Cardiac muscle cell (in vitro differentiated cells and primary cell): ENCODE measurements around the gene DST. TPM values are rescaled to one million over a fixed set of nuclear protein-coding genes. Genes with fewer than 3 reads are reported as not detected.

Experiments used
- DNase-seq, 2 donors: peaks; one replicate each; pipeline versions ENCODE4 v3.0.0 to v3.0.0-alpha.2; 2010 to 2017; ENCODE audit warnings: low read depth in 1 of 2, low spot score in 1 of 2
- H3K27ac ChIP-seq: fragments of 200-600 bp; sonication (generic); 2 replicates; pipeline ENCODE4 v1.5.1; 2016
- H3K27me3 ChIP-seq: fragments of 200-600 bp; sonication (generic); 2 replicates; pipeline ENCODE4 v1.6.0; 2016; ENCODE audit warnings: control low read depth
- H3K36me3 ChIP-seq: fragments of 200-600 bp; sonication (generic); 2 replicates; pipeline ENCODE4 v1.5.1; 2016; ENCODE audit warnings: control low read depth
- H3K4me1 ChIP-seq: fragments of 200-600 bp; sonication (generic); 2 replicates; pipeline ENCODE4 v1.8.1; 2017; ENCODE audit warnings: low read depth, mild to moderate bottlenecking, mixed run types
- H3K4me3 ChIP-seq: fragments of 200-600 bp; sonication (generic); 2 replicates; pipeline ENCODE4 v1.5.1; 2016; ENCODE audit warnings: mild to moderate bottlenecking
- H3K9me3 ChIP-seq: fragments of 200-600 bp; sonication (generic); 2 replicates; pipeline ENCODE4 v1.5.1; 2017; ENCODE audit warnings: low read depth, mild to moderate bottlenecking, control low read depth
- CTCF ChIP-seq: IDR thresholded peaks from 2 replicates; pipeline ENCODE4 v1.5.1; 2012; ENCODE audit warnings: low read depth, mild to moderate bottlenecking, low read length
- polyA plus RNA-seq: library from polyadenylated mRNA; unstranded; fragments of >200 nt; fragmentation: Nextera tagmentation; extraction: Ambion mirVana; gene quantifications from 2 replicates; pipeline ENCODE4 v1.2.1, GENCODE V29; 2016
- total RNA-seq: library from RNA; depleted of rRNA; stranded (reverse); fragments of >200 nt; gene quantifications from 2 replicates; pipeline ENCODE4 v1.2.3, GENCODE V29; 2016

DST gene
- total and polyA plus RNA-seq, 2 experiments from 2014 or later: 31.7 to 82.1 TPM

GRCh38 chr6:56582236-56582635 lies 60.5 kb downstream of the DST start:
- H3K4me3 ChIP-seq: no peak overlapping the region
- no peaks in the 10 kb centered on the region for H3K27me3 ChIP-seq
- no peaks in the 10 kb centered on the region for H3K36me3 ChIP-seq
- no peaks in the 10 kb centered on the region for H3K4me1 ChIP-seq
- no peak overlapping the region for H3K27ac ChIP-seq
- no peak for DNase-seq
- H3K9me3 ChIP-seq: no peaks in the 10 kb centered on the region
- no peak for TF ChIP-seq CTCF

DNA sequence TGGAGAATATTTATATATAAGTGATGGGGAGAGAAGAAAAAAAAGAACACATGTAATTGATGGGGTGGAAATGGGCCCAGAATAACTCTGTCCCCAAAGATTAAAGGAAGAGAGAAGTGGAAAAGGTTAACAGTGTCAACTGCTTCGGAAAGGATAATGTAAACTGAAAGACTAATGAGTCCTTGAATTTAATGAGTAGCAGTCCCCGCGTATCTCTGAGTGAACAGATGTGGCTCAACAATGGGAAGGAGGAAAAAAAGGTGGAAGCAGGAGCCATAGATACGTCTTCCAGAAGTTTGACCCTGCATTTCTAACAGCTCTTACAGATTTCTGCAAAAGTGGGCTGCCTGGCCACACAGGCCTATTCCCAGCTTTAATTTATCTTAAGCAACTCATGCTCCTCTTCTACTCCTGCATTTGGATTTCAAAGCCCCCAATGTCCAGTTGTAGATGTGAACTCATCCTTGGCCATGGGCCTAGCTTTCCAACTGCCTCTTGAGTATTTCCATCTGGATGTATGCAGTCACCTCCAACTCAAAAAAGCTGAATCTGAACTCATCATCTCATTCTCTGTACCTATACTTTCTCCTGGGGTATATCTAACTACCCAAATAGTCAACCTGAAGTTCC lies 61.3 kb downstream of the DST start:
- no peaks in the 10 kb centered on the region for H3K9me3 ChIP-seq
- no peak for DNase-seq
- no peak for TF ChIP-seq CTCF
- no peak overlapping the region for H3K4me3 ChIP-seq
- H3K27ac ChIP-seq: no peak overlapping the region
- H3K36me3 ChIP-seq: no peaks in the 10 kb centered on the region
- no peaks in the 10 kb centered on the region for H3K27me3 ChIP-seq
- no peaks in the 10 kb centered on the region for H3K4me1 ChIP-seq

DNA sequence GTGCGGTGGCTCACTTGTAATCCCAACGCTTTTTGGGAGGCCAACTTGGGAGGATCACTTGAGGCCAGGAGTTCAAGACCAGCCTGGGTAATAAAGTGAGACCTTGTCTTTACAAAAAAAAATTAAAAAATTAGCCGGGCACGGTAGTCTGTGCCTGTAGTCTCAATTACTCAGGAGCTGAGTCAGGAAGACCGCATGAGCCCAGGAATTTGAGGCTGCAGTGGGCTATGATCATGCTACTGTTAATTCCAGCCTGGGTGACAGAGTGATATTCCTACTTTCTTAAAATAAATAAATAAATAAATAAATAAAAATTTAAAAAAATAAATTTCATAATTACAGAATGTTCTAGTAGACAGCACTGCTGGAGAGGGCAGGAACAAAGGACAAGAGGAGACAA lies 62.4 kb downstream of the DST start:
- Histone ChIP-seq H3K9me3 (no peaks in the 10 kb centered on the region), H3K4me1 (no peaks in the 10 kb centered on the region), H3K36me3 (no peaks in the 10 kb centered on the region), H3K27ac (no peak overlapping the region), H3K4me3 (no peak overlapping the region), H3K27me3 (no peaks in the 10 kb centered on the region)
- DNase-seq: no peak
- no peak for TF ChIP-seq CTCF

DNA sequence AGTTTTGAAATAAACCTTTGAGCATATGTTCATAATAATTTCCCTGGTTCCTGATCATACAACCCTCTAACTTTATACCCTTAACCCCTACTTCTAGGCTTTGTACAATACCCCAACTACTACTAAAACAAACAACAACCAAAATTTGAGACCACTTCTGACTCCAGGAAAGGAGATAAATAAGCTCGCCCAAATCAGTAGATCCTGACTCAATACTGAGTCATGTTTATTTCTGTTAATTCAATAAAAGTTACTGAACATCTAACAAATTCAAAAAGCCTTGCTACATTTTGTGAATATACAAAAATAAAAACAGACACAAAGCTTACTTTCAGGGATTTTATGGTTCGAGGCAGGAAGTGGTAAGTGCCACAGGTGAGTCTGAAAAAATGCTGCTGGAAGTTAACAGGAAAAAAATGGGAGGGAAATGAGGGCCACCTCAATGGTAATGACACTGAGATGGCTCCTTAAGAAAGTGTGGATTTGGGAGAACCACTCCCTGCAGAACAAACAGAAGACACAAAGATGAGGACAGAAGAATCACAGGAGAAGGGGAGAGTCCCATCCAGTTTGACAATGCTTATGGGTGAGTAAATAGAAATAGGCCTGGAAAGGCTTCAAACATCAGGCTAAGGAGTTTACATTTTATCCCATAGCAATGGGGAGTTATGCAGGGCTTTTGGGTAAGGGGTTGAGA lies 63.4 kb downstream of the DST start:
- Histone ChIP-seq H3K27ac (no peak overlapping the region), H3K4me1 (no peaks in the 10 kb centered on the region), H3K27me3 (no peaks in the 10 kb centered on the region), H3K9me3 (no peaks in the 10 kb centered on the region), H3K4me3 (no peak overlapping the region), H3K36me3 (no peaks in the 10 kb centered on the region)
- DNase-seq: no peak
- no peak for TF ChIP-seq CTCF

GRCh38 chr6:56575736-56576135 lies 67.0 kb downstream of the DST start:
- Histone ChIP-seq H3K27ac (no peak overlapping the region), H3K4me1 (peaks cover 17% of the 10 kb centered on the region), H3K4me3 (no peak overlapping the region), H3K36me3 (no peaks in the 10 kb centered on the region), H3K27me3 (no peaks in the 10 kb centered on the region), H3K9me3 (no peaks in the 10 kb centered on the region)
- no peak for DNase-seq
- no peak for TF ChIP-seq CTCF
